ENCODE measurements around the gene ZMYM4. TPM values are rescaled to one million over a fixed set of nuclear protein-coding genes. Genes with fewer than 3 reads are reported as not detected.
"Not testable (repeated sequence)": the region's sequence is repeated elsewhere in the genome, so short reads cannot be mapped to it uniquely, and the experiment has no call there.

ZMYM4 gene
- total RNA-seq, 1 experiment from 2014 or later, result 28.4 TPM

- DNase-seq (ENCODE audit: low read depth), result no peak
Measured at GRCh38 chr1:35453031-35453430, 184.5 kb downstream of the ZMYM4 start.

GRCh38 chr1:35454176-35454575 lies 185.7 kb downstream of the ZMYM4 start:
- DNase-seq (ENCODE audit: low read depth), result no peak

- no peak for DNase-seq (ENCODE audit: low read depth)
Measured at GRCh38 chr1:35454616-35455015, 186.1 kb downstream of the ZMYM4 start.

GRCh38 chr1:35460796-35461195 lies 192.3 kb downstream of the ZMYM4 start:
- no peak for DNase-seq (ENCODE audit: low read depth)

- no peak for DNase-seq (ENCODE audit: low read depth)
Measured at GRCh38 chr1:35461966-35462651, 193.6 kb downstream of the ZMYM4 start.

GRCh38 chr1:35463232-35463631 lies 194.7 kb downstream of the ZMYM4 start:
- no peak for DNase-seq (ENCODE audit: low read depth)

GRCh38 chr1:35463749-35464148 lies 195.2 kb downstream of the ZMYM4 start:
- DNase-seq (ENCODE audit: low read depth), result not testable (repeated sequence)

GRCh38 chr1:35466120-35466519 lies 197.6 kb downstream of the ZMYM4 start:
- DNase-seq (ENCODE audit: low read depth), result no peak

GRCh38 chr1:35470977-35471613 lies 202.6 kb downstream of the ZMYM4 start:
- no peak for DNase-seq (ENCODE audit: low read depth)

Other genes starting within 250 kb of the ZMYM4 start
- 17.2 and 18.5 TPM in 2 replicates for gene ZMYM6, start 236.8 kb upstream of the ZMYM4 start, total RNA-seq (2014; rRNA removed; shearing (Covaris generic))
- gene ZMYM1, start 189.3 kb upstream of the ZMYM4 start, total RNA-seq (2014; rRNA removed; shearing (Covaris generic)), result 24.5 and 25.8 TPM in 2 replicates
- gene SFPQ, start 75.6 kb upstream of the ZMYM4 start, total RNA-seq (2014; rRNA removed; shearing (Covaris generic)), result 125 and 141 TPM in 2 replicates